Left ventricle myocardium superior (tissue), 1 donor: ENCODE results near the gene TGM3. TPM values are rescaled to one million over a fixed set of nuclear protein-coding genes. Genes with fewer than 3 reads are reported as not detected.

Experiments
- total RNA-seq: library from RNA; stranded (reverse); fragmentation: NEBNext Ultra II Directional; extraction: Animal tissue kit (Norgen Biotek cat#: 25700); gene quantifications from one replicate; pipeline ENCODE4 v1.2.1, GENCODE V29; 2021
- donor health status: DM: no; HTN: yes; CAD: no; lungs with severe emphysema.

The TGM3 gene
- total RNA-seq, 1 donor from 2014 or later = not detected

Other genes with a start within 250 kb of the TGM3 start
- 15.9 TPM for gene STK35, start 194.2 kb upstream of the TGM3 start, total RNA-seq
- not detected for gene TGM6, start 84.9 kb downstream of the TGM3 start, total RNA-seq
- 51.3 TPM for gene SNRPB, start 174.8 kb downstream of the TGM3 start, total RNA-seq
- gene ZNF343, start 212.9 kb downstream of the TGM3 start, total RNA-seq = 5.8 TPM
- 0.10 TPM for gene TMC2, start 240.6 kb downstream of the TGM3 start, total RNA-seq